Ishikawa (cell line): ENCODE data around the gene ADAMTS18.

Source experiments
- CEBPB ChIP-seq: IDR thresholded peaks from 2 replicates; pipeline ENCODE4 v1.6.1; 2012
- CREB1 ChIP-seq: IDR thresholded peaks from 2 replicates; pipeline ENCODE4 v1.6.1; 2012; ENCODE audit warnings: low read depth
- EGR1 ChIP-seq: IDR thresholded peaks from 2 replicates; pipeline ENCODE4 v1.6.1; 2012
- FOXM1 ChIP-seq: IDR thresholded peaks from 2 replicates; pipeline ENCODE4 v1.6.1; 2012; ENCODE audit warnings: low read depth, borderline replicate concordance
- NFIC ChIP-seq: IDR thresholded peaks from 2 replicates; pipeline ENCODE4 v1.6.1; 2012
- RAD21 ChIP-seq: IDR thresholded peaks from 2 replicates; pipeline ENCODE4 v1.6.1; 2012; ENCODE audit warnings: low read depth
- REST ChIP-seq: IDR thresholded peaks from 2 replicates; pipeline ENCODE4 v1.6.1; 2012; ENCODE audit warnings: low read depth, mild to moderate bottlenecking
- TAF1 ChIP-seq: IDR thresholded peaks from 2 replicates; pipeline ENCODE4 v1.6.1; 2012; ENCODE audit warnings: low read depth, mild to moderate bottlenecking
- TCF12 ChIP-seq: IDR thresholded peaks from 2 replicates; pipeline ENCODE4 v1.6.1; 2012; ENCODE audit warnings: low read depth
- TEAD4 ChIP-seq: IDR thresholded peaks from 2 replicates; pipeline ENCODE4 v1.6.1; 2012
- USF1 ChIP-seq: IDR thresholded peaks from 2 replicates; pipeline ENCODE4 v1.6.1; 2012
- YY1 ChIP-seq: IDR thresholded peaks from 2 replicates; pipeline ENCODE4 v1.6.1; 2012; ENCODE audit warnings: low read depth
- ZBTB7A ChIP-seq: IDR thresholded peaks from 2 replicates; pipeline ENCODE4 v1.6.1; 2012; ENCODE audit warnings: low read depth
- TF ChIP-seq, protein P1 (sequence below): IDR thresholded peaks from 2 replicates; pipeline ENCODE4 v1.6.1; 2012

The ADAMTS18 gene

DNA sequence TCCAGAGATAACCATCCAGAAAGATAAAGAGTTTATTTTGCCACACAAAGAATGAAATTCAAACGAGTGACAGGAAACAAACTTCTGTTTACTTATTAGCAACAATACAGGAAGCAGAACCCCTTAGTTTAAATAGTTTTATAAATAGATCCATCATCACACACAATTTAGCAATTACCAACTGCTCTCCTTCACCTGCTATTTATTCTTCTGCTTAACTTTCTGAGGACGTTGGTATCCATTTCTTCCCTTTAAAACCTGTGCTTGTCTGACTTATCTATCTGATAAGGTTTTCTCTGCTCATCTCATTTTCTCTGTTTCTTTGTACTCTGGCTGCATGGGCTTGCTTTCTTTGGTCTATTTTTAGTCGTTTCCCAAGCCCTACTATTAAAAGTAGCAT lies 4.3 kb upstream of the ADAMTS18 start:
- no peak for TF ChIP-seq TCF12
- no peak for TF ChIP-seq CREB1

DNA sequence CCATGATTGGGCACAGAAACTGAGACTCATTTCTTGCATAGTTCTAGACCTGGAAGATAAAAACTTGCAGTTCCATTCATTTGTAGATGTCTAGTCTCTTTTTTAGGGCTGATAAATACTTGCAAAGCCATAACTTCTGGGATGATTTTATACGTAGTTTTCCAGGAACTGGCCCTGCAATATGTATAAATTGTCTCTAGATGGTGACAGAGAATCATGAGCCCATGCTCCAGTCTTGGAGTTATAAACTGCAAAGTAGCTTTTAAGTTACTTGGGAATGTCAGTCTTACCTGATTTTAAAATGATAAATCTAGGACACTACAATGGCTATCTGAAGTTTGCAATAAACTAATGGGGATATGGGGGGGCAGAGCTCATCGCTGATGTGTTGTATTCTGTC lies 3.0 kb upstream of the ADAMTS18 start:
- TF ChIP-seq TCF12, result no peak
- TF ChIP-seq RAD21, result peak; percentile 62
- TF ChIP-seq USF1, result no peak
- TF ChIP-seq ZBTB7A, result no peak

DNA sequence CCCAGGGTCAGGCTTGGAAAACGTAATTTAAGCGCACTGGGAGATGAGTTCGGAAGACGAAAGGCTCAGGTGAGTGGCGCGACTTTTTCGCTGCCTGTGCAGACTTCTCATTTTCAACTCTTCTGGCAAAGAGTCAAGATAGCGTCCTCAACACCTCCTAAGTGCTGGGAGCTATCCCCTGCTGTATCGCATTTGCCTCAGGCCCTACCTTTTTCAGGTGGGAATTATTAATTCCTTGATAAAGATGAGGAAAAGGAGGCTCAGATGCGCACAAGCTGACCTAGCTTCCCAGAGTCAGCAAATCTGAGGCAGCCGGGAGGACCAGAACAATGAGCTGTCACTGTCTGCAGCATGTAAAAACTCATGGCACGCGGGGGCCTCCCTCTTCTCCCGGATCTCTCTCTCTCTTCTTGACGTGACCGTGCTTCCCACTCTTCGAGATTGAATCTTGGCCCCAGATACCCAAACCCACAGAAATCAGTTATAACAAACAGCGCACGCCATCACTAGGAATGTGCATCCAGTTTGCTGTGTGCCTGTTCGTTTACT lies 512 bp upstream of the ADAMTS18 start:
- TF ChIP-seq NFIC (no peak), FOXM1 (no peak), TCF12 (no peak), CREB1 (no peak)

DNA sequence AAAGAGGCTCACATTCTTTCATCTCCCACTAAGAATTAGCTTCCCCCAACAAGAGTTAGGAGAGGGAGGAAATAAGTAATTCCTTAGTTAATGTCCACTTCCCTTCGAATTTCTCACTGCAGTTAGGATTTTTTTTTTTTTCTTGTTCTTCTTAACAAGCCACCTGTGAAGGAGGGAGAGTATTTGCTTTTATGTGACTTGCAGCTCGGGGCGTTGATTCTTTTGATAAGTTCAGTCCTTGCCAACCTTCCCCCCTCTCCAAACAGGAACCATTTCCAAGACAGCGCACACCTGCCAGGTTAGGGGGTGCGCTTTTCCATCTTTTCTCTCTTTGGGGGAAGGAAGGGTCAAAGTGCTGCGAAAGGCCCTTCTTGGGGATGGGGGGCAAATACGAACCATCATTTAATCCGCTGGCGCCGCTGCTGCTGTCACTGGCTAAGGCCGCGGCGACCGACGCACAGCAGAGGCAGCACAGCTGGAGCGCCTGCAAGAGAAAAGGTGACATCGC lies 758 bp downstream of the ADAMTS18 start:
- TF ChIP-seq USF1, result no peak
- TF ChIP-seq NFIC, result no peak
- TF ChIP-seq TAF1, result no peak
- no peak for TF ChIP-seq YY1
- no peak for TF ChIP-seq REST
- TF ChIP-seq EGR1, result no peak

- TF ChIP-seq CEBPB (no peak), TCF12 (no peak), NFIC (no peak), ZBTB7A (no peak)
These were observed 1.7 kb downstream of the ADAMTS18 start for GRCh38 chr16:77433146-77433545.

DNA sequence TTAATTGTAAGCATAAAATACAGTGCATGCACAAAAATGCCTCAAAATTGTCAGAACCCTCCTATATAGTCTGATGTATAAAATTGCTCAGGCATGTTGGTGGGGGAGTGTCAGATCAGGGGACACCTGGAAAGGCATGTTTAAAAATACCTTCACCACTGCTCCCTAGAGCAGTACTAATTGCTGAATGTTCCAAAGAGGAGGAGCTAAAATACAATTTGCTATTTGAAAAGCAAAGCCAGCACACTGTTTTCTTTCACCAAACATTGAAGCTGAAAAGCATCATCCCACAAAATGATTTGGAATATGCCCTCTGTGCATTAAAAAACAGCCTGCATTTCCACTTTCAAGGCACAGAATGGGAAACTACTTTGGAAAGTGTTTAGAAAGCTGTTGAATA lies 2.6 kb downstream of the ADAMTS18 start:
- TF ChIP-seq USF1 (no peak), CEBPB (no peak), TCF12 (no peak), EGR1 (no peak)
- TF ChIP-seq, protein P1, sequence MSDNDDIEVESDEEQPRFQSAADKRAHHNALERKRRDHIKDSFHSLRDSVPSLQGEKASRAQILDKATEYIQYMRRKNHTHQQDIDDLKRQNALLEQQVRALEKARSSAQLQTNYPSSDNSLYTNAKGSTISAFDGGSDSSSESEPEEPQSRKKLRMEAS, result no peak

DNA sequence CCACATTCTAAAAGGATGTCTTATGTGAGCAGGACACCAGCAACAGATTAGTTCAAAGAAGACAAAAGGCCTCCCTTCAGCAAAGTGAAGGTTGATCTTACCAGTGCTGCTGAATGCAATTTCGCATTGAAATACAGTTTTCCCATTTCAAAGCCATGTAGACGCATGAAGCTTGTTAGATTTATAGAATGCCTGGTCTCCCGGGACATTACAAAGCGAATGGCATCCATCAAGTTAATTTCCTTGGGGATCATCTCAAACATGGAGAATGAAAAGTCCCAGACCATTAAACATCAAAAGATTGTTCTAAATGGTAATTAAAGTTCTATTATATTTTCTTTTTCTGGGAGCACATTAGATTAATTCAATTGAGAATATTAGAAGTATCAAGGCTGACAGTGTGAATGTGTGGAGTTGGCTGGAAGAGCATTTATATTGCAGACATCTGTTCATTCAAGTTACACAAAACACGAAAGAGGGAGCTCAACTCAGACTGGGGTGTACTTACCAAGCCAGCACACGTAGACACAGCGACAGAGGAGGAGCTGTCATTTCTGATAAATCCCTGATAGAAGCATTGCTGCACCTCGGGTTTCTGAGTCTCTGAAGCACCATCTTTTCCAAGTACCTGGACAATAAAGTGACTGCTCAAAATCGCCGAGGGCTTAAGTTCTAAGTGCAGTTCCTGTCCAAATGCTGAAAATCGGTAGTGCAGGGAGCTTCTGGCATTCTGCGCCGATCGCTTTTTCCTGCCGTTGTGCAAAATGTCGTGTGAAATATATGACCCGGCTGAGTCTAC lies 3.8 kb downstream of the ADAMTS18 start:
- TF ChIP-seq USF1 (no peak), FOXM1 (no peak), REST (peak; percentile 64), TEAD4 (no peak), TCF12 (no peak)
